ENCODE measurements around the gene FKBP9.

GRCh38 chr7:33048704-33049103 lies 91.5 kb downstream of the FKBP9 start:
- TF ChIP-seq ATF3 (IDR thresholded peaks at IDR 0.05; ENCODE audit: insufficient read depth, low read depth, low read length) (no peak), HDAC6 (IDR thresholded peaks at IDR 0.05; ENCODE audit: low read depth, low read length) (no peak), POLR2A (IDR thresholded peaks at IDR 0.05; ENCODE audit: control extremely low read depth in 1 of 2, low read depth in 2 of 2, low read length in 2 of 2) (no peak), BRCA1 (IDR thresholded peaks at IDR 0.05; ENCODE audit: low read depth, low read length) (no peak), CTCF (IDR thresholded peaks at IDR 0.05; ENCODE audit: control extremely low read depth in 1 of 3, insufficient read depth in 1 of 3, low read depth in 1 of 3, low read length in 3 of 3) (no peak), EZH2 (IDR thresholded peaks at IDR 0.05; ENCODE audit: low read depth, low read length, severe bottlenecking) (no peak), BCL11A (IDR thresholded peaks at IDR 0.05; ENCODE audit: low read depth in 2 of 2, low read length in 2 of 2) (no peak), RAD21 (IDR thresholded peaks at IDR 0.05 in 1 of 2, conservative IDR thresholded peaks at IDR 0.05 in 1 of 2; ENCODE audit: low read depth in 2 of 2, low read length in 2 of 2) (no peak), ZNF274 (IDR thresholded peaks at IDR 0.05; ENCODE audit: borderline replicate concordance, extremely low read depth, low read length) (no peak), TAF1 (IDR thresholded peaks at IDR 0.05; ENCODE audit: low read depth, low read length) (no peak), TEAD4 (IDR thresholded peaks at IDR 0.05; ENCODE audit: low read depth, low read length) (no peak), JUND (IDR thresholded peaks at IDR 0.05; ENCODE audit: low read length) (no peak), HDAC2 (IDR thresholded peaks at IDR 0.05; ENCODE audit: borderline replicate concordance in 1 of 2, low read depth in 2 of 2, low read length in 2 of 2) (no peak), NRF1 (IDR thresholded peaks at IDR 0.05; ENCODE audit: low read depth, low read length) (no peak)

All from H1 (cell line).